Mucosa of descending colon (tissue), 3 donors: ENCODE measurements around the gene LY6G6F. TPM values are rescaled to one million over a fixed set of nuclear protein-coding genes. Genes with fewer than 3 reads are reported as not detected.
A peak's percentile ranks its signal among the peaks of the same experiment; 100 is the strongest.

Experiments used
- ATAC-seq: fragments of 200-7000 bp; cut with Tn5 transposase; one replicate; pipeline ENCODE4 v1.9.1; 2020; ENCODE audit warnings: mild to moderate bottlenecking, moderate library complexity
- DNase-seq, 3 donors: peaks; one replicate each; pipeline ENCODE4 v3.0.0-alpha.2; 2020
- H3K36me3 ChIP-seq: fragments of 200-600 bp; one replicate; pipeline ENCODE4 v1.8.0; 2021; ENCODE audit warnings: low read depth, mild to moderate bottlenecking
- H3K4me1 ChIP-seq: fragments of 200-600 bp; one replicate; pipeline ENCODE4 v1.8.0; 2021; ENCODE audit warnings: low read depth, mild to moderate bottlenecking
- H3K4me3 ChIP-seq: fragments of 200-600 bp; one replicate; pipeline ENCODE4 v1.8.0; 2021; ENCODE audit warnings: mild to moderate bottlenecking
- H3K9me3 ChIP-seq: fragments of 200-600 bp; one replicate; pipeline ENCODE4 v1.8.0; 2021; ENCODE audit warnings: mild to moderate bottlenecking
- CTCF ChIP-seq: fragments of 200-600 bp; IDR thresholded peaks from one replicate; pipeline ENCODE4 v1.8.0; 2022; ENCODE audit warnings: antibody characterized with exemption, mild to moderate bottlenecking
- intact Hi-C, 2 donors: fragments of 100-400 bp; cut with DNase I in 1 of 2; cut with micrococcal nuclease in 1 of 2; formaldehyde crosslinking; loops; one replicate each; pipeline versions ENCODE4 v1.11.0 to v1.11.1; 2022; cut with DNase I, micrococcal nuclease
- total RNA-seq, 3 donors: library from RNA; stranded (reverse); fragmentation: NEBNext Ultra II Directional in 2 of 3; extraction: Animal tissue kit (Norgen Biotek cat#: 25700) in 2 of 3; gene quantifications; one replicate each; pipeline versions ENCODE4 v1.2.1 to v1.2.4, GENCODE V29; 2021 to 2023
- donor health status: DM: no; HTN: no; CAD: no; lungs with moderate emphysema.
- donor health status: DM: no; HTN: no; CAD: no.
- donor health status: DM: no; HTN: yes; CAD: no.

Gene LY6G6F
- total RNA-seq, 3 donors from 2014 or later, result not detected

DNA sequence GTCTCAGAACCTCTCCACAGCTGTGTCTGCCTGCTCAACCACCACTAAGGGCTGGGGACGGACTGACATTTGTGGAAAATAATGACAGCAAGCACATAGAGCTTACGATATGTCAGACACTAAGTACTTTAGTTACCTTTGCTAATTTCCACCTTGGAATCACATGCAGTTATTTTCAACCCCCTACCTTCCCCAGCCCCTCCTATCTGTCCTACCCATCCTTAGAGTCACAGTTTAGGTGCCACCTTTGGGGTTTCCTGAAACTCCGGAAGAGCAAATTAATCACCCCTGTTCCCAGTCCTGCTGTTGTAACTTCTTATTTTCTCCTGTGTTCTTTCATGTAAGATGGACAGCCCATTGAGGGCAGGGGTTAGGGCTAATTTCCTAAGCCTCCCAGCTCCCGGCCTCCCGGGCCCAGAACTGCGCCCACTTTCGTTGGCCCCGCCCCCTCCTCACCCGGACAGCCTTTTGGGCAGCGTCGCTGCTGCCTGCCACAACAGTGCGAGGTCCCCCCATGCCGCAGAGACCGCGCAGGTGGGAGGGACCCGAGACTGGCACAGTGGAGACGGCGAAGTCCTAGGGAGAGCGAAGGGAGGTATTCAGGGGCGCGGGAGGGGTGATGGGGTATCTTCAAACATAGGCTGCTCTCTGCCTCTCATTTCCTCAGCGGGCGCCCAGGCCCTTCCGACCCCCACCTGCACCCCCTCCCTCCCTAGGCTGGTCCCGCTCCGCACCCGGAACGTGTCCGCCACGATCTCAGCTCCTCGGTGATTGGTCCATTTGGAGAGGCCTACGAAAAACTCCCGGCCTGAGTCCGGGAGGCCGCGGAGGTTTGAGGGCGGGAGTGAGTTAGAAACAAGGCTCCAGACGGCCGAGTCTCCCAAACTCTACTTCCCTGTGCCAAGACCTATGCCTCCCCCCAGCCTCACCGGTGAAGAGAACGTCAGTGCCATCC lies 21.3 kb downstream of the LY6G6F start:
- intact Hi-C loops, result no loop called here
- TF ChIP-seq CTCF, result no peak
- peaks cover 7% of the 10 kb centered on the region for H3K36me3 ChIP-seq
- DNase-seq (peak in 2 of 3 donors; percentile 43 to 52), ATAC-seq (no peak)
- no peaks in the 10 kb centered on the region for H3K9me3 ChIP-seq
- H3K4me1 ChIP-seq, result peaks cover 23% of the 10 kb centered on the region
- H3K4me3 ChIP-seq, result no peak overlapping the region

GRCh38 chr6:31728767-31729514 lies 22.3 kb downstream of the LY6G6F start, which contains the start of gene DDAH2:
Gene DDAH2 (minus strand): TSS chr6:31729299. CDS start chr6:31729161, 138 bp downstream.
- Histone ChIP-seq H3K4me1 (peaks cover 26% of the 10 kb centered on the region), H3K36me3 (peaks cover 7% of the 10 kb centered on the region), H3K9me3 (no peaks in the 10 kb centered on the region), H3K4me3 (peak within 1 kb of the TSS; percentile 33)
- intact Hi-C loops, result no loop called here
- DNase-seq, result peak; percentile 42 to 76 (median 64)
- peak; percentile 57 for ATAC-seq
- no peak for TF ChIP-seq CTCF

DNA sequence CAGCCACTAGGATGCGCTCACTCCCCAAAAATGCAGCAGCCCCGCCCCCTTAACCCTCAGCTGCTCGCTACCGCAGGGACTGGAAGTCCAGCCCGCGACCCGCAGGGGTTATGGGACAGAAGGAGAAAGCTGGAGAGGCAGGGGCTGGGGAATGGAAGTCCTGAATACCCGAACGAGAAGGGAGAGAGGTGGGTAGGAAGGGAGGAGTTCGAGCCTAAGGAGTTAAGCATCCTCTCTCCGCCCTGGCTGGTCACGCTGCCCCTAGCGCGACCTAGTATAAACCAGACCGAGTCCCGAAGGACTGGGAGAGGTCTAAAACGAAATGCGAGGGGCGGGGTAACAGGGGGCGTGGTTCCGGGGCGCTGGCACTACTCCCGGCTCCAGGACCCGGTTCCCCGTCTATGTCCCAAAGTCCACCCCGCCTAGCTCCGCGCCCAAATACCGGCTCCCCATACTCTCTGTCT lies 22.9 kb downstream of the LY6G6F start:
- no peaks in the 10 kb centered on the region for H3K9me3 ChIP-seq
- ATAC-seq, result peak; percentile 85
- H3K36me3 ChIP-seq, result peaks cover 7% of the 10 kb centered on the region
- peak overlapping the region; percentile 33 for H3K4me3 ChIP-seq
- intact Hi-C loops, result no loop called here
- peaks cover 32% of the 10 kb centered on the region for H3K4me1 ChIP-seq
- TF ChIP-seq CTCF, result peak; percentile 54
- peak; percentile 96 to 98 (median 97) for DNase-seq

GRCh38 chr6:31729979-31730630 lies 23.4 kb downstream of the LY6G6F start:
- Histone ChIP-seq H3K9me3 (no peaks in the 10 kb centered on the region), H3K36me3 (peaks cover 7% of the 10 kb centered on the region), H3K4me1 (peaks cover 34% of the 10 kb centered on the region), H3K4me3 (peak overlapping the region; percentile 33)
- no peak for TF ChIP-seq CTCF
- peak; percentile 92 to 94 (median 93) for DNase-seq
- peak; percentile 70 for ATAC-seq
- intact Hi-C loops, result loop anchor here in 1 of 2 donors (5.0 kb wide), 1 partner anchor 102 kb away; no protein-coding TSS in a partner anchor

GRCh38 chr6:31730631-31731086 lies 24.0 kb downstream of the LY6G6F start:
- no peak for TF ChIP-seq CTCF
- H3K4me1 ChIP-seq, result peaks cover 33% of the 10 kb centered on the region
- no peak overlapping the region for H3K4me3 ChIP-seq
- H3K9me3 ChIP-seq, result no peaks in the 10 kb centered on the region
- intact Hi-C loops, result loop anchor here in 1 of 2 donors (5.0 kb wide), 1 partner anchor 102 kb away; no protein-coding TSS in a partner anchor
- DNase-seq (no peak), ATAC-seq (no peak)
- peaks cover 7% of the 10 kb centered on the region for H3K36me3 ChIP-seq
